OCI-LY7 (cell line): ENCODE measurements around the gene GPR89B.
"Not testable (repeated sequence)": the region's sequence is repeated elsewhere in the genome, so short reads cannot be mapped to it uniquely, and the experiment has no call there.

ENCODE experiments used
- CTCF ChIP-seq: fragments of 200-600 bp; sonication (generic); conservative IDR thresholded peaks from 2 replicates; pipeline ENCODE4 v1.5.1; 2014; ENCODE audit warnings: mild to moderate bottlenecking, antibody characterized with exemption, low read length, moderate library complexity, mixed read lengths
- EZH2phosphoT487 ChIP-seq: fragments of 200-600 bp; sonication (generic); IDR thresholded peaks from 2 replicates; pipeline ENCODE4 v1.6.1; 2018; ENCODE audit warnings: low read depth, borderline replicate concordance, mild to moderate bottlenecking, mixed run types, antibody characterized with exemption, low read length, moderate library complexity, mixed read lengths

DNA sequence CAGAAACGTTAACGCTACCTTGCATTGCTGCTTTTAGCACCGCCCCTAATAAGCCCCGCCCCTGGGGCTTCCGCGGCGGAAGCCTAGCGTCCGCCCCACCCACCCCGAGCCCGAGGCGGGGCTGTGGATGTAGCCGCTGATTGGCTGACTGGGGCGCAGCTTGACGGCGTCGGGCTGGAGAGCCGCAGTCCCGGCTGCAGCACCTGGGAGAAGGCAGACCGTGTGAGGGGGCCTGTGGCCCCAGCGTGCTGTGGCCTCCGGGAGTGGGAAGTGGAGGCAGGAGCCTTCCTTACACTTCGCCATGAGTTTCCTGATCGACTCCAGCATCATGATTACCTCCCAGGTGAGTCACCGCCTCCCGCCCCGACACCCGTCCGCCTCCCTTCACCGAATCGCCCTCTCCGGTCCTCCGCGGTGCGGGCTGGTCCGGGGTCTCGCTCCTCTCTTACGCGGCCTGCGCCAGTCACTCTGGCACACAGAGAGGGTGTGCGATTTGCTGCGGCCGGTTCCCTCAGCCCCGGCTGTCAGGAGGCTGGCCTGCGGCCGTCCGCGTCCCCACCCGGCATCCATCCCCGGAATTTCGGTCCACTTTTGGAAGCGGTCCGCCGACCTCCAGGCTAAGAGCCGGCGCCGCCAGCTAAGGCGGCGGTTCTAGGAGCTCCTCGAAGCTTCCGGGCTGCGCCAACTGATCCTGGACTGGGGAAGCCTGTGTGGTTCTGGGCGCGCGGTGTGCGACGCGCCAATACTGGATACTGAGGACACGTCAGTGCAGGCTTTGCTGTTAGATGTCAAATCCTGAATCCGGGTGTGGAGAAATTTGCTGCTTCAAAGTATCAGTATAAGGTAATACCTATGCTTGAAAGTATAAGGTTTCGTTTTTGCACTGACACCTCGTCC, at the start of gene GPR89B:
- TF ChIP-seq EZH2phosphoT487, CTCF: not testable (repeated sequence)
